GM20431 (cell line): ENCODE measurements around the gene PNRC1.
"Not testable (repeated sequence)": the region's sequence is repeated elsewhere in the genome, so short reads cannot be mapped to it uniquely, and the experiment has no call there.

Experiments
- in situ Hi-C: fragments of 300-500 bp; cut with MseI, MboI; formaldehyde crosslinking; loops from one replicate; pipeline ENCODE4 v1.15.0; 2020; ENCODE audit warnings: low sequenced_read_pairs; ENCODE audit not compliant: unreplicated experiment

The PNRC1 gene

DNA sequence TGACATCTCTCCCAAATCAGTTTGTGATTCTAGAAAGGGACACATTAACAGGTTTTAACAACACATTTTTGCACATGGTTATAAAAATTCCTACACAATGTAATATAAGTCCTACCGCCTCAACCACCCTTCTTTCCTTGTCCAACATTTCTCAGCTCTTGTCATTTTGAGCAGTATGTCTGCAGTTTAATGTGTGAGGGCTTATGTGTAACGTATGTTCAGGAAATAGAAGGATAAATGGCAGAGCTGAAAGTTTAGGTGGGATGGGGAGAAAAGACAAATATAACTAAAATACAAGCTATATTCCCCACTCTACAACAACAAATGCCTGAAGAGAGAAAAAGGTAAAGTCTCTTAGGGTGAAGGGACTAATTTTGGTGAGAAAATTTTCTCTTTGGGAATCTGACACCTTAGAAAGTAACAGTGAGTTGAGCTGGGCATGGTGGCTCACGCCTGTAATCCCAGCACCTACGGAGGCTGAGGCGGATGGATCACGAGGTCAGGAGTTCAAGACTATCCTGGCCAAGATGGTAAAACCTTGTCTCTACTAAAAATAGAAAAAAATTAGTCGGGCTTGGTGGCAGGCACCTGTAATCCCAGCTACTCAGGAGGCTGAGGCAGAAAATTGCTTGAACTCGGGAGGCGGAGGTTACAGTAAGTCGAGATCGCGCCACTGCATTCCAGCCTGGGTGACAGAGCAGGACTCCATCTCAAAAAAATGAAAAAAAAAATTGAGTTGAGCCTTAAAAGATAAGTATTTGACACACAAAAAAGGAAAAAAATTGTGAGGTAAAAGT, 5.1 kb downstream of the PNRC1 start:
- in situ Hi-C loops, result no loop called here

DNA sequence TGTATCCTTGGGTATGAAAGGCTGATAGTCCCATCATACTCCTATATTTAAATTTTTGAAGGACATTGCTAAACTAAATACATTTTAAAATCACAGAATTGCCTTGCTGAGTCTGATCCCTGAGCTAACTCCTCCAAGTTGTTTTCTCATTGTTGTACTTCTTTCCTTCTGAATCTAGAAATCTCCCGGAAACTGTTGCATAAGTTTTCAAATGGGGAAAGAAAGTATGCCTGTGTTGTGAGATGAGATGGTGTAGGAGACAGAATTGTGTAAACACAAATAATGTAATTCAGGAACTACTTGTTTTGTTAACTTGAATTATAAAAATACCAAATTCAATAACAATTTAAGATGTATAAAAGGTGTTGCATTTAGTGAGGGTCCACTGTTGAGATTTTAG, 7.3 kb downstream of the PNRC1 start:
- in situ Hi-C loops, result no loop called here

DNA sequence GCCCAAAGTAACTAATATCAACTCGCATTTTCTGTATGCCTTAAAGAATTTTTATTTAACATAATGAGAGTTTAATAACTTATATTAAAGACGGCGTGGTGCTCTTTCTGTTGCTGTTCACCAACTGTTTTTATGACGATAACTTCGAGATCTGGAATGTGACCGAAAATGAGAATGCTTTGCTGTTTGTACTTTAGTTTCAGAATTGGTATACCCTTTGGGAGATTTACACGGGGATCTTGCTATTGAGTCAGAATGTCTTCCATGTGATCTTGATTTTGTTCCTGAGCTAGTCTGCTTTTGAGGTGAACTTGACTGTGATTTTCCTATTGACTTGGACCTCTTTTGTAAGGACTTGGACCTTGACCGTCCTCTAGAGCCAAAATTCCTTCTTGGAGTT, 17.9 kb downstream of the PNRC1 start:
- in situ Hi-C loops, result no loop called here

DNA sequence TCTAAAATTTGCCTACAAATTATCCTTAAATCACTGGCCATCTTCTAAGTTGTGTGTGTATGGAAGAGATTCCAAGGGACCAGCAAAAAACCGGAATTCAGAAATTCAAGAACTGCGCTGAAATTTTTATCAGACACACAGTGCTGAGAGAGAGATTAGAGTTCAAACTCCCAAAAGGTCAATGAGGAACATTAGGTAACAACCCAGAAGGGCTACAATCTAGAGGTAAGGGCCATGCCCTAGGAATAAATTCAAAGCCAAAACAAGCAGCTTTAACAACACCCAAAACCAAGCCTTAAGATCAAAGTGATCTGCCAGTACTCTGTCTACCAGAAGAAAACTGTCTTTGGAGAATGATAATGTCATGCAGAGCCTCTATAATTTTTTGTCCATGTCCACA, 19.6 kb downstream of the PNRC1 start:
- in situ Hi-C loops, result no loop called here

DNA sequence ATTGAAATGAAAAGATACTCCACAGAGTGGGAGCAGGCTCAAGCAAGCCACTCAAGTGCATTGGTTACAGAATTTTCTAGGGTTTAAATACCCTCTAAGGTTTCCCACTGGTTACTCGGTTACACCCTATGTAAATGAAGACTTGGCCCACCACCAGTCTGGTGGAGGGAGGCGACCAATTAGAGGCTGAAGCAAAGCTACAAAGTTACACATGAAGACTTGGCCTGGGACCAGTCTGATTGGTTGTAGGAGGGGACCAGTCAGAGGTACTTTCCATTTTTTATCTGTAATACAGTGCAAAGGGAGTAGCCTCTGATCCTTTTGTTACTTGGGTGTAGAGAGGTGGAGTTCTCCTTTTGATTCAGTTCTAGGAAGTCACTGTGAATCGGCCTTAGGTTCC, 29.7 kb downstream of the PNRC1 start:
- in situ Hi-C loops, result no loop called here

DNA sequence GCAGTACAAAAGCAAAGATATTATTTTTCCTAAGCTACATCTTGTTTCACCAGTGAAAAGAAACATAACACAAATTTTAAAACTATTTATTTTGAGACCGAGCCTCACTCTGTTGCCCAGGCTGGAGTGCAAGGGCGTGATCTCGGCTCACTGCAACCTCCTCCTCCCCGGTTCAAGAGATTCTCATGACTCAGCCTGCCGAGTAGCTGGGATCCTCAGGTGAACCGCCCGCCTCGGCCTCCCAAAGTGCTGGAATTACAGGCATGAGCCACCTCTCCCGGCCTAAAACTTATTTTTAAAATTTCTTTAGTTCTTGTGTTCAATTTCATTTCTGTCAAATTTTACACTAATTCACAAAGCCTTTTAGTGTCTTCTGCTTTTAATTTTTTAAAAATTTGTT, 31.4 kb downstream of the PNRC1 start:
- in situ Hi-C loops, result no loop called here

DNA sequence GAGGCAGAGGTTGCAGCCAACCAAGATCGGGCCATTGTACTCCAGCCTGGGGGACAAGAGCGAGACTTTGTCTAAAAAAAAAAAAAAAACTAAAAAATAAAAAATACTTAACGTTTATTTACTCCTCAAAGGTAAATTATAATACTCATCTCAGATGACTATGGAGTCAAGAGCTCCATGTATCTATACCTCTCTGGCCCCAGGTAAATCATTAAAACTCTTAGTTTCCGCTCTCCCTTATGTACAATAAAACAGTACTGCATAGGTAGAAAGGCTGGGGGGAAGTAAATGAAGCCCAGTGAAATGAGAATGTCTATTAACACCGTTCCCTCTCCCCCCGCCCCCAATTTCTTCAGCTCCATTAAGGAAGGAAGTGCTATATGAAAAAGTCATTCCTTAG, 36.2 kb downstream of the PNRC1 start:
- in situ Hi-C loops, result no loop called here

DNA sequence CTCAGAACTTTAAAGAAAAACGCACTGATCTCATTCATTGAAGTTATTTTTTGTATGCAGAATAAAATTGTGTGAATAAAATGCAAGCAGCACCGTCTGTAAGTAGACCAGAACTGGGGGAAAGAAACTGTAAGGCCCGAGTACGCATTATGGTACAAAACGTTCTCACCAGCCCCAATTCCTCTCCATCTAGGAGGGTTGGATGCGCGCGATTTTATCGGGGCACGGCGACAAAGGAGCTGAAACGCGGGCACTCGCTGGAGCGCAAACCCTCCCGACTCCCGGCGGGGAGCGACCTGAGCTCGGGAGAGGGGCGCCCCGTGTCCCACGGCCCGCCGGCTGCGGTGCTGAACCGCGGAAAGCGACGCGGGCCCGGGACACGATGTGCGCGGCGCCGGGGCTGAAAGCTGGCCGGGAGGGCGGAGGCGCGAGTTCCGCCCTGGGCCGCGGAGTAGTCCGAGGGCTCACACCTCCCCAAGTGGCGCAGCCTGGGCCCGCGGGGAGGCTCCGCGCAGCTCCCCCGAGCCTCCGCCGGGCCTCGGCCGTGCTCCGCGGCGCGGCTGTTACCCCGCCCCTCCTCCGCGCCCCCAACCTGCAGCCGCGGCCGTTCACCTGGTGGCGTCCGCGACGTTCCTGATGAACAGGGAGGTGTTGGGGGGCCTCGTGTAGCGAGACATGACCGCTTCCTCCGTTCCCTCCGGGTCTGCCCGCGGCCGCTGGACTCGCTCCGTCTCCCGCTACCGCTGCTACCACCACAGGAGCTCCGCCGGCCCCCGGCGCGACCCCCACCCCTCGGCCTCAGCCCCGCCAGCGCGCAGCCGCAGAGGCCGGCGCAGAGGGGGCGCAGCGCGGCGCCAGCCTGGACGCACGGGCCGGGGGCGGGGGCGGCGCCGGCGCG, 36.9 kb downstream of the PNRC1 start, which contains the start of gene SRSF12:
TSS of gene SRSF12 (minus strand) at position 861 of the 898 bp plus-strand sequence. CDS start at position 677, 184 bp downstream.
- in situ Hi-C loops, result no loop called here

DNA sequence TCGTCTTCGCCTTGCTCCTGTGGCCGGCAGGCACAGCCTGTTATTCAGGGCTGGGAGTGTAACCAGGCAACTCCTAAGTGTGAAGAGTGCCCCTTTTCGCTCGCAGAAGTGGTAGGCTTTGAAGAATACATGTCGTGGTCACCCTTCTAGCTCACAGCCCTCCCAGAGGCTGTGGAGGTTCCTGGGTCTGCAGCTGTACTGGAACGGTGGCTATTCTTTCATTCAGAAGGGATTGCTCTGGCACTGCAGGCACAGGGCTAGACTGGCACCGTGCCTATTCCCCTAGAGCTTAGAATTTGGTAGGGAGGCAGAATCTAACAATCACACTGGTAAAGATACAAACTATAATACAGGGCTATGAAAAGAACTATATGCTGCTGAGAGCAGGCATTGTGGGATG, 38.4 kb downstream of the PNRC1 start:
- in situ Hi-C loops, result no loop called here

DNA sequence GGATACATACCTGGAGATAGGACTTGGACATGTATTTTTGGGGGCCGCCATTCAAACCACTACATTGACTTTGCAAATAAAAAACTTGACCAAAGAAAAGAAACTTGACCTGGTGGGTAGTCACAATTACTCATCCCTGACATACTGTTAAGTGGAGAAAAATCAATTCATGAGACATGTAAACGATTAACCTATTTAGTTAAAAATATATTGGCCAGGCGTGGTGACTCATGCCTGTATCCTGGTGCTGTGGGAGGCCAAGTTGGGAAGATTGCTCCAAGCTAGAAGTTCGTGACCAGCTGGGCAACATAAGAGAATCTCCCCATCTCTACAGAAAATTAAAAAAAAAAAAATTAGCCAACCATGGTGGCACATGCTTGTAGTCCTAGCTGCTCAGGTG, 39.8 kb downstream of the PNRC1 start:
- in situ Hi-C loops, result no loop called here

DNA sequence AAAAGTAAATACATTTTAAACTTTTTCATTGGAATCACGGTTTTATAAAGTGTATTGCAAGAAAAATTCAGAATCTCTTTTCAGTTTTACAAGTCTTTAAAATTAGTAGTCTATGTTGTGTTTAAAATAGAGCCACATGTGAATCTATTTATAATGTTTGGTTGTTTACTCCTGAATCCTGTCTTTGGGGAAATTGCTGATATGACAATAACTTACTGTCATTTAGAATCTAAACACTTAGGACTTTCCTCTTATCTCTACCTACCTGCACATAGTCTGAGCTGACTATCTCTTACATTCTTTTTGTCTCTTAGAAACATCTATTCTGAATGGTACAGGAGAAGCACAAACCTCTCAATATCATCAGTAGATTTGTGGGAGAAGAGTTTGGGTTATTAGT, 41.4 kb downstream of the PNRC1 start:
- in situ Hi-C loops, result no loop called here

DNA sequence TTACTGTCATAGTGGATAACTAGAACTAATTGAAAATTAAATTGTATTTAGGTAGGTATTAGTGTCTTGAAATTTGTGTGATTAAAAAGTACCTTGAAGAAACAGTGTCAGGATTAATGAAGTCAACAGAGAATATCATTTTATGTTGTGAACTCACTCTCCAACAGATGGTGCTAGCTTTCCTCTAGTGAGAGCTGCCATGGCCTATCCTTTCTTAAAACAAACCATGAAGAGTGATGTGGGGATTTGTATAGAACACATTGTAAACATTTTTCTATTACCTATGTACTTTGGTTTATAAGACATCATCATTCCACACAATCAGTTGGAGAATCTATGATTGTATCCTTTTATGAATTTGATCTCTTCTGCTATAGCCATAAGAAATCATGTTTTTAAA, 42.1 kb downstream of the PNRC1 start:
- in situ Hi-C loops, result no loop called here

DNA sequence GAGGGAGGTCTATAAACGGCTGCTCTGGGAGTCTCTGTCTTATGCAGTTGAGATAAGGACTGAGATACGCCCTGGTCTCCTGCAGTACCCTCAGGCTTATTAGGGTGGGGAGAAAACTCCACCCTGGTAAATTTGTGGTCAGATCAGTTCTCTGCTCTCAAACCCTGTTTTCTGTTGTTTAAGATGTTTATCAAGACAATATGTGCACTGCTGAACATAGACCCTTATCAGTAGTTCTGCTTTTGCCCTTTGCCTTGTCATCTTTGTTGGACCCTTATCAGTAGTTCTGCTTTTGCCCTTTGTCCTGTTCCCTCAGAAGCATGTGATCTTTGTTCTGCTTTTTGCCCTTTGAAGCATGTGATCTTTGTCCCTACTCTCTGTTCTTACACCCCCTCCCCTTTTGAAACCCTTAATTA, 47.7 kb downstream of the PNRC1 start:
- in situ Hi-C loops, result not testable (repeated sequence)

DNA sequence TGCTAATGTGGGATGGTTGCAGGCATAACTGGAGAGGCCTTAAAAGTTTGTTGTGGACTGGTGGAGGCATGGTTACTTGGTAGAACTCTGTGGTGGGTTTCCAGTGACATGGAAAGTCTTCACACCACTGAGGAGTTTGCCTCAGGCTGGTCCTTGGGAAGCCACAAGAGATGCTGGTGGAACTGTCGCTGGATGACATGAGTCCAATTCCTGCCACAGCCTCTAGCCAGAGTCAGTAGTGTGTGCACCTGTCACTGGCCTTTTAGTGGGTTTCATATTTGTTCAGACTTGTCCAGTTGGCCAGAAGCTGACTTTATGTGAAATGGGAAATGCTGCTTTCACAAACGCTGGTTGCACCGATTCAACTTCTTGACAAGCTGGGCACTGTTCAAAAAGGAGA, 51.0 kb downstream of the PNRC1 start:
- in situ Hi-C loops, result no loop called here

DNA sequence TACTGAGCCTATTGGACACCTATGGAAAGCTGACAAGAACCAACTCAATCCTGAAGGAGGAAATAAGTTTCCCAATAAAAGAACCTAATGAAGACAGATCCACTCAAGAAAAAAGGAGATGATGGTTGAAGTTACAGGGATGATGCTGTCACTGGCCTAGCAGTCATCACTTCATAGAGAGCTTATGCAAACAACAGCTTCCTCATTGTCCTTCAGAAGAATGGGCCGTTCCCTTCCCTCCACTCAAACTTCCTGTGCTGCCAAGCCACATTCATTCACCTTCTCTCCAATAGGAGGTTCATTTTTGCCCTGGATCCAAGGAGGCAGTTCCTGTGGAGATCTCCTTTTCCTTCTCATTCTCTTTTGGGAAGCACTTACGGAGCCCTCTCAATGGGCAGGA, 51.5 kb downstream of the PNRC1 start:
- in situ Hi-C loops, result no loop called here

DNA sequence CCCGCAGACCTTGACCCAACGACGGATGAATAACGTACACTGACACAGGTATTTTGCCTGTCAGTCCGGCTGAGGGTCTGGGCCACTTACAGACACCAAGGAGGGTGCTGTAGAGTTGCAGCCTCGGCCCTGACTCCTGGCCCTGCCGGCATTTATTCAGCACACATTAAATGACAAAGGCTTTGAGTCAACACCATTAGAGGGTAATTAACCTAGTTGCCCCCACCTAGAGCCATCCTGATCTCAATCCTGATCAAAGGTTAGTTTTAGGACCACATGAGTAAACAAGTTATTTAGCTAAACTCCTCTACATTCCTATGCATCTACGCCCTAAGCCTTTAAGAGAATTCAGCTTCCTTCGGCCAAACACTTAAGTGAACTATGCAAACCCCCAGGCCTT, 53.4 kb downstream of the PNRC1 start:
- in situ Hi-C loops, result no loop called here

DNA sequence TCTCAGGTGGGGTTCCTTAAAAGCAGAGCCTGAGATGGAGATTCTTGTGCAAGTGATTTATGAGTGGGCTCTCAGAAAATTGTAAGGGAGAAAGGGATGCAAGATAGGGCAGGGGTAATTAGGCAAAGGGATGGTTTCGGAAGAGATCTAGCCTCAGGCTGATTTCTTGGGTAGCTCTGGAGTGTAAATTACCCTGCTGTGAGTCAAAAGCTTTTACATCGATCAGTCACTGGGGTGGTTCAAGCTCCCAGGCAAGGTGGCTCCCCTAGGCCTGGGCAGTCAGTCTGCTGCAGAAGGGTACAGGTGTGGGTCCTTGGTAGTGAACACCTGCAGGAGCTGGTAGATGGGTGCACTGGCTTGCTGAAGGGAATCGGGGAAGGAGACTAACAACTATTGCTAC, 54.2 kb downstream of the PNRC1 start:
- in situ Hi-C loops, result no loop called here
